Glutamatergic neuron (in vitro differentiated cells): ENCODE results near the gene ART4. TPM values are rescaled to one million over a fixed set of nuclear protein-coding genes. Genes with fewer than 3 reads are reported as not detected.
A peak's percentile ranks its signal among the peaks of the same experiment; 100 is the strongest.

Source experiments
- DNase-seq: peaks from one replicate; pipeline ENCODE4 v3.0.0; 2022
- H3K27ac Mint-ChIP-seq: one replicate; pipeline ENCODE4 v1.8.0; 2020; ENCODE audit warnings: mild to moderate bottlenecking, mixed read lengths, inconsistent platforms; ENCODE audit not compliant: unreplicated experiment
- H3K27me3 Mint-ChIP-seq: one replicate; pipeline ENCODE4 v1.8.0; 2020; ENCODE audit warnings: mild to moderate bottlenecking, moderate library complexity, mixed read lengths, inconsistent platforms; ENCODE audit not compliant: unreplicated experiment
- H3K36me3 Mint-ChIP-seq: one replicate; pipeline ENCODE4 v1.8.0; 2020; ENCODE audit warnings: mild to moderate bottlenecking, mixed read lengths, inconsistent platforms; ENCODE audit not compliant: unreplicated experiment
- H3K4me1 Mint-ChIP-seq: one replicate; pipeline ENCODE4 v1.8.0; 2020; ENCODE audit warnings: mild to moderate bottlenecking, low read depth, mixed read lengths, inconsistent platforms; ENCODE audit not compliant: unreplicated experiment
- H3K4me3 Mint-ChIP-seq: one replicate; pipeline ENCODE4 v1.8.0; 2020; ENCODE audit warnings: mild to moderate bottlenecking, mixed read lengths, inconsistent platforms; ENCODE audit not compliant: unreplicated experiment
- H3K9me3 Mint-ChIP-seq: one replicate; pipeline ENCODE4 v1.8.0; 2020; ENCODE audit warnings: mild to moderate bottlenecking, moderate library complexity, mixed read lengths, inconsistent platforms; ENCODE audit not compliant: unreplicated experiment
- CTCF ChIP-seq: fragments of 200-600 bp; sonication (generic); IDR thresholded peaks from one replicate; pipeline ENCODE4 v1.5.0; 2021; ENCODE audit not compliant: partially characterized antibody, unreplicated experiment
- total RNA-seq: library from RNA; stranded (reverse); fragmentation: NEBNext Ultra II Directional; extraction: Animal tissue kit (Norgen Biotek cat#: 25700); gene quantifications from one replicate; pipeline ENCODE4 v1.2.1, GENCODE V29; 2021; ENCODE audit not compliant: unreplicated experiment

The ART4 gene
- total RNA-seq, 1 donor from 2014 or later = not detected

DNA sequence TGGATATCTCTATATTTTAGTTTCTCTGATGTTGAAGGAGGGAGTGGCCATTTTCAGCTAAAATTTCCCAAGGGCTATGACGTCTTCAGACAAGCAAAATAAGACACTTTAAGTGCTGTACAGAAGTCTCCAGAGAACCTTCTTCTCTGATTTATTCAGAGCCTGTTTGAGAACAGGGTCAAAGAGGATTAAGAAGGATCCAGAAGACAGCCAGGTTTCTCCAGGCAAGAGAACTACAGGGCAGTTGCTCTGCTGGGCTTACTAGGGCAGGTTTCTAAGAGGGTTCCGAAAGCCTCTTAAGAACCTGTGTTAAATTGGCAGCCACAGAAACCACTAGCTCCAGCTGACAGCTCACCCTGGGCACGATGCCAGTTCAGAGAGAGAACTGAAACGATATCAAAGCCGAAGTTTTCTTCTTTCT, 41.1 kb upstream of the ART4 start:
- peak overlapping the region; percentile 59 for H3K27ac Mint-ChIP-seq
- no peak for TF ChIP-seq CTCF
- peaks cover 12% of the 10 kb centered on the region for H3K4me1 Mint-ChIP-seq
- H3K36me3 Mint-ChIP-seq = no peaks in the 10 kb centered on the region
- DNase-seq = no peak
- H3K9me3 Mint-ChIP-seq = peaks cover 2% of the 10 kb centered on the region
- H3K27me3 Mint-ChIP-seq = no peaks in the 10 kb centered on the region
- H3K4me3 Mint-ChIP-seq = no peak overlapping the region

DNA sequence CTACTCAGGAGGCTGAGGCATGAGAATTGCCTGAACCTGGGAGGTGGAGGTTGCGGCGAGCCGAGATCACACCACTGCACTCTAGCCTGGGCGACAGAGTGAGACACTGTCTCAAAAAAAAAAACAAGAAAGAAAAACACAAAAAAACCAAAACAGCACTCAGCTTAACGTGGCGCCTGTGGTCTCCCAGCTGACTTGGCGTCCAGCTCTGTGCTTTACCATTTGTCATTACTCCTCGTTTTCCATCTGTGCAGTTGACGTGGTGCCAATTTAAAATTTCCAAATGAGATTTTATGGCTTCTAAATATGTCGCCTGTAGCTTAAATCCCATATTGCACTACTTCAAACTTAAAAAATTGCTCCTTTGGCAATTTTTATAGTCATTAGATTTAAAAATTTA, 40.4 kb upstream of the ART4 start:
- no peak for TF ChIP-seq CTCF
- DNase-seq = no peak
- Mint-ChIP-seq H3K27me3 (no peaks in the 10 kb centered on the region), H3K36me3 (no peaks in the 10 kb centered on the region), H3K4me1 (peaks cover 12% of the 10 kb centered on the region), H3K27ac (no peak overlapping the region), H3K9me3 (peaks cover 2% of the 10 kb centered on the region), H3K4me3 (no peak overlapping the region)

GRCh38 chr12:14880890-14881453, 37.6 kb upstream of the ART4 start:
- Mint-ChIP-seq H3K9me3 (peaks cover 2% of the 10 kb centered on the region), H3K4me3 (no peak overlapping the region), H3K36me3 (no peaks in the 10 kb centered on the region), H3K4me1 (peaks cover 5% of the 10 kb centered on the region), H3K27ac (no peak overlapping the region), H3K27me3 (no peaks in the 10 kb centered on the region)
- DNase-seq = no peak
- TF ChIP-seq CTCF = no peak

- no peak for TF ChIP-seq CTCF
- no peak for DNase-seq
- Mint-ChIP-seq H3K4me1 (peaks cover 5% of the 10 kb centered on the region), H3K36me3 (no peaks in the 10 kb centered on the region), H3K27ac (no peak overlapping the region), H3K27me3 (no peaks in the 10 kb centered on the region), H3K9me3 (peaks cover 2% of the 10 kb centered on the region), H3K4me3 (no peak overlapping the region)
Measured at GRCh38 chr12:14879222-14879933, 36.1 kb upstream of the ART4 start.

GRCh38 chr12:14878488-14878887, 35.2 kb upstream of the ART4 start:
- H3K36me3 Mint-ChIP-seq = no peaks in the 10 kb centered on the region
- no peak for TF ChIP-seq CTCF
- peaks cover 2% of the 10 kb centered on the region for H3K9me3 Mint-ChIP-seq
- H3K4me3 Mint-ChIP-seq = no peak overlapping the region
- H3K27me3 Mint-ChIP-seq = no peaks in the 10 kb centered on the region
- H3K4me1 Mint-ChIP-seq = peaks cover 4% of the 10 kb centered on the region
- H3K27ac Mint-ChIP-seq = no peak overlapping the region
- no peak for DNase-seq
